ENCODE data around the gene CMTM4. TPM values are rescaled to one million over a fixed set of nuclear protein-coding genes. Genes with fewer than 3 reads are reported as not detected.
"Not testable (repeated sequence)": the region's sequence is repeated elsewhere in the genome, so short reads cannot be mapped to it uniquely, and the experiment has no call there.

The CMTM4 gene
- polyA plus RNA-seq, 1 experiment, result 19.2 TPM

- Histone ChIP-seq H3K27me3 (ENCODE audit: control insufficient read depth, insufficient read depth, low read length) (no peaks in the 10 kb centered on the region), H3K27ac (ENCODE audit: low read depth, low read length) (no peak overlapping the region), H3K9me3 (ENCODE audit: control insufficient read depth, insufficient read depth, low read length) (no peaks in the 10 kb centered on the region), H3K4me3 (ENCODE audit: low read depth, low read length) (no peak overlapping the region)
- POLR2A ChIA-PET, result no interaction called here
- CTCF ChIA-PET, result interaction anchor here (0.9 to 1.5 kb wide), 2 partner anchors 18 to 162 kb away, joined by 3 to 4 read pairs; partner anchors contain the start of gene NAE1
- TF ChIP-seq, protein P1, sequence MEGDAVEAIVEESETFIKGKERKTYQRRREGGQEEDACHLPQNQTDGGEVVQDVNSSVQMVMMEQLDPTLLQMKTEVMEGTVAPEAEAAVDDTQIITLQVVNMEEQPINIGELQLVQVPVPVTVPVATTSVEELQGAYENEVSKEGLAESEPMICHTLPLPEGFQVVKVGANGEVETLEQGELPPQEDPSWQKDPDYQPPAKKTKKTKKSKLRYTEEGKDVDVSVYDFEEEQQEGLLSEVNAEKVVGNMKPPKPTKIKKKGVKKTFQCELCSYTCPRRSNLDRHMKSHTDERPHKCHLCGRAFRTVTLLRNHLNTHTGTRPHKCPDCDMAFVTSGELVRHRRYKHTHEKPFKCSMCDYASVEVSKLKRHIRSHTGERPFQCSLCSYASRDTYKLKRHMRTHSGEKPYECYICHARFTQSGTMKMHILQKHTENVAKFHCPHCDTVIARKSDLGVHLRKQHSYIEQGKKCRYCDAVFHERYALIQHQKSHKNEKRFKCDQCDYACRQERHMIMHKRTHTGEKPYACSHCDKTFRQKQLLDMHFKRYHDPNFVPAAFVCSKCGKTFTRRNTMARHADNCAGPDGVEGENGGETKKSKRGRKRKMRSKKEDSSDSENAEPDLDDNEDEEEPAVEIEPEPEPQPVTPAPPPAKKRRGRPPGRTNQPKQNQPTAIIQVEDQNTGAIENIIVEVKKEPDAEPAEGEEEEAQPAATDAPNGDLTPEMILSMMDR (IDR thresholded peaks at IDR 0.05; ENCODE audit: low read depth, low read length), result no peak
- no peak for DNase-seq (ENCODE audit: low read depth, low spot score)
Observed at GRCh38 chr16:66668777-66669444, 27.6 kb downstream of the CMTM4 start.

GRCh38 chr16:66667944-66668343 is 28.6 kb downstream of the CMTM4 start:
- TF ChIP-seq, protein P1 (IDR thresholded peaks at IDR 0.05; ENCODE audit: low read depth, low read length), result no peak
- no peaks in the 10 kb centered on the region for H3K9me3 ChIP-seq (ENCODE audit: control insufficient read depth, insufficient read depth, low read length)
- no peak overlapping the region for H3K27ac ChIP-seq (ENCODE audit: low read depth, low read length)
- no peak overlapping the region for H3K4me3 ChIP-seq (ENCODE audit: low read depth, low read length)
- ChIA-PET POLR2A (no interaction called here), CTCF (interaction anchor here (0.9 to 2.0 kb wide), 3 partner anchors 17 to 163 kb away, joined by 3 to 5 read pairs (median 4); partner anchors contain the start of gene NAE1)
- H3K27me3 ChIP-seq (ENCODE audit: control insufficient read depth, insufficient read depth, low read length), result no peaks in the 10 kb centered on the region
- no peak for DNase-seq (ENCODE audit: low read depth, low spot score)

DNA sequence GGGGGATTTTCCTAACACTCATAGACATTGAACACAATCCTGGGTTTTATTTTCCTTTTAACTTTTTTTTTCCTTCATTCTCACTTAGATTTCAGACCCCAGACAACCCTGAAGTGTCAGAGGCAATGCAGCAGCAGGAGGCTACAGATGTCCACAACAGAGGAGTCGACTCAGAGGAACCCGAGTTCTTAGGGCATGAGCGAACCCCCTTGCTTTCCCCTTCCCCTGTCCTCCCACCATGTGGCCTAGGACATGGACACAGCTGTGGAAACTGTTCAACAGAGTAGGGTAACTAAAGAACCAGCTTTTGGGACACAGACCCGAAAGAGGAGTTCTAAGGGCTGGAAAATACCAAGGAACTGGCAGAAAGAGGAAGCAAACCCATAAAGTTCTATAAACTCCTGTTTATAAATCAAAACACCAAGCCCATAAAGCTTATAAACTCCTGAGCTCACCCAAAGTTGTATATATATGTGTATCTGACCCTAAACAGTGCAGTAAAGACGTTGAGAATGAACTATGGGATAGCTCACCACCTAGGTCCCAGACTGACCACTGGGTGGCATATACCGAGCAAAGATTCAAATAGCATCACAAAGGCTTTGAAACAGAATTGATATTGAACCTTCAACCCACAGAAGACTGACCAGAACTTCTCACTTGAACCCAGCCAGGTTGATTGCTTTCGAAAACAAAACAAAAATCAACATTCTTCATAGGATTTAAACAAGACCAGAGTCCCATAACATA is 33.9 kb downstream of the CMTM4 start:
- ChIA-PET CTCF (interaction anchor here (0.5 to 6.1 kb wide), 32 partner anchors 10 to 258 kb away, joined by 3 to 118 read pairs (median 5); partner anchors contain the start of genes DYNC1LI2 and NAE1), POLR2A (interaction anchor here (0.5 to 1.8 kb wide), 3 partner anchors 21 to 45 kb away, joined by 3 to 5 read pairs (median 4); no protein-coding TSS in a partner anchor)
- H3K27me3 ChIP-seq (ENCODE audit: control insufficient read depth, insufficient read depth, low read length), result no peaks in the 10 kb centered on the region
- no peak overlapping the region for H3K27ac ChIP-seq (ENCODE audit: low read depth, low read length)
- H3K4me3 ChIP-seq (ENCODE audit: low read depth, low read length), result no peak overlapping the region
- TF ChIP-seq, protein P1 (IDR thresholded peaks at IDR 0.05; ENCODE audit: low read depth, low read length), result peak; percentile 70
- no peak for DNase-seq (ENCODE audit: low read depth, low spot score)
- H3K9me3 ChIP-seq (ENCODE audit: control insufficient read depth, insufficient read depth, low read length), result no peaks in the 10 kb centered on the region

DNA sequence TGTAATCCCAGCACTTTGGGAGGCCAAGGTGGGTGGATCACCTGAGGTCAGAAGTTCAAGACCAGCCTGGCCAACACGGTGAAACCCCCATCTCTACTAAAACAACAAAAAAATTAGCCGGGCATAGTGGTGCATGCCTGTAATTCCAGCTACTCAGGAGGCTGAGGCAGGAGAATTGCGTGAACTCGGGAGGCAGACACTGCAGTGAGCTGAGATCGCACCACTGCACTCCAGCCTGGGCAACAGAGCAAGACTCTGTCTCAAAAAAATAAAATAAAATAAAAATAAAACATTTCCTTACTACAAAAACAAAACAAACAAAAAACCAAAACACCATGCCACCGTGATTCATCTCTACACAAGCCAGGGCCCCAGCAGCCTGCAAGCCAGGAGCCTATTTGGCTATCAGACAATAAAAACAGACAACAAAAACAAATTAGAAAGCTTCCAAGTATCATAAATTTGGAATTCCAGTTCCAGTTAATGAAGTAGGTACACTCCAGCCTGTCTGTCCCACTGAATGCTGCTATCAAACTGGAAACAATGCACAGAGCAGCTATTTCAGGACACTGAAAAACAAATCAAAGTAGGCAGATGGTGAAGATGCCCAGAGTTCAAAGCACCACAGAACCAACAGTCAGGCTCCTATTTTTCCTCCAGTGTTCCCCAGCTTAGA is 34.7 kb downstream of the CMTM4 start:
- DNase-seq (ENCODE audit: low read depth, low spot score); H3K4me3 ChIP-seq (ENCODE audit: low read depth, low read length); H3K9me3 ChIP-seq (ENCODE audit: control insufficient read depth, insufficient read depth, low read length); H3K27me3 ChIP-seq (ENCODE audit: control insufficient read depth, insufficient read depth, low read length); H3K27ac ChIP-seq (ENCODE audit: low read depth, low read length): not testable (repeated sequence)
- ChIA-PET POLR2A (interaction anchor here (1.0 to 1.8 kb wide), 2 partner anchors 44 to 90 kb away, joined by 3 to 5 read pairs; partner anchors contain the start of gene DYNC1LI2), CTCF (interaction anchor here (0.5 to 6.1 kb wide), 22 partner anchors 9 to 226 kb away, joined by 3 to 118 read pairs (median 6); partner anchors contain the start of genes DYNC1LI2 and NAE1)

DNA sequence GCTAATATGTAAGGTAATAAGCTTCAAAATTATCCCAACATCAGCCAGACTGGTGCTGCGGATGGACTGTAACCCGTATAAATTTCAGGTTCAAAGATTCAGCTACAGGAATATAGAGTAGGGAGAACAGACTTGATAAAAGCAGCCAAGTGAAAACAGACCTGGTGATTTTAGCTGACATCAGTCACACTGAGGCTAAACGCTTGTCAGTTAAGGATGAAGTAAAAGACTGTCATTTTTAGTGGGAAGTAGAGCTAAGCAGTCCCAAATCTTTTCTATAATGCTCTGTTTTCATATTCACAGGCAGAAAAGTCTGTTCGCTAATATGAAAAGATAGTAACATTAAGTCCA is 35.4 kb downstream of the CMTM4 start:
- Histone ChIP-seq H3K9me3 (ENCODE audit: control insufficient read depth, insufficient read depth, low read length) (no peaks in the 10 kb centered on the region), H3K27me3 (ENCODE audit: control insufficient read depth, insufficient read depth, low read length) (no peaks in the 10 kb centered on the region), H3K4me3 (ENCODE audit: low read depth, low read length) (no peak overlapping the region), H3K27ac (ENCODE audit: low read depth, low read length) (peak overlapping the region; percentile 79)
- ChIA-PET POLR2A (interaction anchor here (0.8 to 1.8 kb wide), 6 partner anchors 10 to 91 kb away, joined by 3 to 5 read pairs (median 3); partner anchors contain the start of gene DYNC1LI2), CTCF (interaction anchor here (0.8 to 6.1 kb wide), 16 partner anchors 8 to 212 kb away, joined by 3 to 118 read pairs (median 6); partner anchors contain the start of genes DYNC1LI2 and NAE1)
- TF ChIP-seq, protein P1 (IDR thresholded peaks at IDR 0.05; ENCODE audit: low read depth, low read length), result no peak
- no peak for DNase-seq (ENCODE audit: low read depth, low spot score)

All from AG04450 (cell line).